ENCODE data around the gene STAT5A. TPM values are rescaled to one million over a fixed set of nuclear protein-coding genes. Genes with fewer than 3 reads are reported as not detected.

The STAT5A gene
- total and polyA plus RNA-seq, 9 of the 15 experiments (the other 6 are each of a cell fraction or from before 2014, with no cell fraction given) = 79.9 to 415 (median 196) TPM

DNA sequence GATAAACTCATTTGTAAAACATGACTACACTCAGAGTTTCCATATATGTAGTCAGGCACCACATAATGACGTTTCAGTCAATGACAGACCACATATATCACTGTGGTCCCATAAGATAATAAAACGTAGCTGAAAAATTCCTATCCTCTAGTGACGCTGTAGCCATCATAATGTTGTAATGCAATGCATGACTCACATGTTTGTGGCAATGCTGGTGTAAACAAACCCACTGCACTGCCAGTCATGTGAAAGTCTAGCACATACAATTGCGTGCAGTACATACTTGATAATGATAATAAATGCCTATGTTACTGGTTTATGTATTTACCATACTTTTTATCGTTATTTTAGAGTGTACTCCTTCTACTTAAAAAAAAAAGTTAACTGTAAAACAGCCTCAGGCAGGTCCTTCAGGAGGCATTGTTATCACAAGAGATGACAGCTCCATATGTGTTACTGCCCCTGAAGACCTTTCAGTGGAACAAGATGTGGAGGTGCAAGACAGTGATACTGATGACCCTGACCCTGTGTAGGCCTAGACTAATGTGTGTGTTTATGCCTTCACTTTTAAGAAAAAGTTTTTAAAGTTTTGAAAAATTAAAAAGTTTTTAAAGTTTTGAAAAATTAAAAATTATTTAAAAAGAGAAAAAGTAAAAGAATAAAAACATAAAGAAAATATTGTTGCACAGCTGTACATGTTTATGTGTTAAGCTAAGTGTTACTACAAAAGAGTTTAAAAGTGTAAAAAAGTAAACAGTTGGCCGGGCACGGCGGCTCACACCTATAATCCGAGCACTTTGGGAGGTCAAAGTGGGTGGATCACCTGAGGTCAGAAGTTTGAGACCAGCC lies 21.2 kb upstream of the STAT5A start (continued):
- TF ChIP-seq SMARCA5 (IDR thresholded peaks at IDR 0.05) (no peak), ZZZ3 (IDR thresholded peaks at IDR 0.05) (peak; percentile 13; the same call in 1 of the 2 replicates), PRMT5 (CRISPR knock-in tag; IDR thresholded peaks at IDR 0.05) (no peak), IFI16 (CRISPR knock-in tag; IDR thresholded peaks at IDR 0.05) (no peak), CHD2 (IDR thresholded peaks at IDR 0.05; ENCODE audit: low read depth, low read length) (no peak; the same call in 1 of the 2 replicates), STAT5B (CRISPR knock-in tag; IDR thresholded peaks at IDR 0.05) (no peak), ZNF165 (CRISPR knock-in tag; IDR thresholded peaks at IDR 0.05; ENCODE audit: borderline replicate concordance) (no peak), SREBF1 (IDR thresholded peaks at IDR 0.05; ENCODE audit: borderline replicate concordance, low read depth, low read length) (no peak), ZNF253 (CRISPR knock-in tag; conservative IDR thresholded peaks at IDR 0.05) (no peak), SAFB (IDR thresholded peaks at IDR 0.05; ENCODE audit: borderline replicate concordance, low read depth, low read length) (no peak), MED1 (CRISPR knock-in tag; IDR thresholded peaks at IDR 0.05; ENCODE audit: borderline replicate concordance) (no peak), MTA2 (IDR thresholded peaks at IDR 0.05; ENCODE audit: low read depth) (peak; percentile 85), PHB2 (IDR thresholded peaks at IDR 0.05; ENCODE audit: low read depth) (0 out of 2 replicates have a peak, but pooled peaks have one; percentile 56), FOXM1 (IDR thresholded peaks at IDR 0.05; ENCODE audit: low read depth) (peak; percentile 55; the same call in 1 of the 2 replicates), FOXM1 (CRISPR knock-in tag; IDR thresholded peaks at IDR 0.05; ENCODE audit: low read depth) (no peak), C11orf30 (IDR thresholded peaks at IDR 0.05; ENCODE audit: low read depth) (peak; percentile 47), ZNF589 (CRISPR knock-in tag; IDR thresholded peaks at IDR 0.05; ENCODE audit: low read depth) (no peak), MEIS2 (IDR thresholded peaks at IDR 0.05; ENCODE audit: partially characterized antibody) (peak; percentile 98), ESRRA (IDR thresholded peaks at IDR 0.05; ENCODE audit: borderline replicate concordance, low read depth) (peak; percentile 47; the same call in 1 of the 2 replicates), ZNF76 (CRISPR knock-in tag; IDR thresholded peaks at IDR 0.05; ENCODE audit: borderline replicate concordance) (no peak), HNRNPK (IDR thresholded peaks at IDR 0.05; ENCODE audit: low read depth, low read length, poor library complexity, severe bottlenecking) (no peak), HDAC6 (IDR thresholded peaks at IDR 0.05; ENCODE audit: low read depth, low read length) (no peak), SMARCC2 (IDR thresholded peaks at IDR 0.05; ENCODE audit: low read depth) (peak; percentile 93), ZNF140 (CRISPR knock-in tag; IDR thresholded peaks at IDR 0.05) (no peak)
- TF ChIP-seq, protein P1, sequence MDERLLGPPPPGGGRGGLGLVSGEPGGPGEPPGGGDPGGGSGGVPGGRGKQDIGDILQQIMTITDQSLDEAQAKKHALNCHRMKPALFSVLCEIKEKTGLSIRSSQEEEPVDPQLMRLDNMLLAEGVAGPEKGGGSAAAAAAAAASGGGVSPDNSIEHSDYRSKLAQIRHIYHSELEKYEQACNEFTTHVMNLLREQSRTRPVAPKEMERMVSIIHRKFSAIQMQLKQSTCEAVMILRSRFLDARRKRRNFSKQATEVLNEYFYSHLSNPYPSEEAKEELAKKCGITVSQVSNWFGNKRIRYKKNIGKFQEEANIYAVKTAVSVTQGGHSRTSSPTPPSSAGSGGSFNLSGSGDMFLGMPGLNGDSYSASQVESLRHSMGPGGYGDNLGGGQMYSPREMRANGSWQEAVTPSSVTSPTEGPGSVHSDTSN (CRISPR knock-in tag; IDR thresholded peaks at IDR 0.05; ENCODE audit: low read depth) = no peak; the same call in 1 of the 2 replicates
- TF ChIP-seq, protein P1 (tag; conservative IDR thresholded peaks at IDR 0.05; ENCODE audit: low read depth) = peak; percentile 92
- TF ChIP-seq, protein P2, sequence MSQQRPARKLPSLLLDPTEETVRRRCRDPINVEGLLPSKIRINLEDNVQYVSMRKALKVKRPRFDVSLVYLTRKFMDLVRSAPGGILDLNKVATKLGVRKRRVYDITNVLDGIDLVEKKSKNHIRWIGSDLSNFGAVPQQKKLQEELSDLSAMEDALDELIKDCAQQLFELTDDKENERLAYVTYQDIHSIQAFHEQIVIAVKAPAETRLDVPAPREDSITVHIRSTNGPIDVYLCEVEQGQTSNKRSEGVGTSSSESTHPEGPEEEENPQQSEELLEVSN (IDR thresholded peaks at IDR 0.05; ENCODE audit: borderline replicate concordance in 1 of 2, extremely low read depth in 1 of 2, insufficient read depth in 1 of 2, insufficient read length in 1 of 2, low read depth in 1 of 2, low read length in 1 of 2, poor library complexity in 1 of 2, severe bottlenecking in 1 of 2) = no peak

Data from K562 (cell line).